GM21619 (cell line): Measurements from ENCODE around the gene GPX6.
A peak's percentile ranks its signal among the peaks of the same experiment; 100 is the strongest.
"Not testable (repeated sequence)": the region's sequence is repeated elsewhere in the genome, so short reads cannot be mapped to it uniquely, and the experiment has no call there.

Experiments used
- ATAC-seq: cut with Tn5 transposase; IDR thresholded peaks from one replicate; pipeline ENCODE4 v1.9.1; 2021; ENCODE audit not compliant: unreplicated experiment

GPX6 gene, protein sequence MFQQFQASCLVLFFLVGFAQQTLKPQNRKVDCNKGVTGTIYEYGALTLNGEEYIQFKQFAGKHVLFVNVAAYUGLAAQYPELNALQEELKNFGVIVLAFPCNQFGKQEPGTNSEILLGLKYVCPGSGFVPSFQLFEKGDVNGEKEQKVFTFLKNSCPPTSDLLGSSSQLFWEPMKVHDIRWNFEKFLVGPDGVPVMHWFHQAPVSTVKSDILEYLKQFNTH

GRCh38 chr6:28515676-28516075 lies at the start of gene GPX6:
Gene GPX6, minus strand, starts transcription at chr6:28515793. Its CDS starts 50 bp downstream, at chr6:28515743.
- ATAC-seq: no peak

- no peak for ATAC-seq
Observed at GRCh38 chr6:28563430-28564095, 48.0 kb upstream of the GPX6 start.

DNA sequence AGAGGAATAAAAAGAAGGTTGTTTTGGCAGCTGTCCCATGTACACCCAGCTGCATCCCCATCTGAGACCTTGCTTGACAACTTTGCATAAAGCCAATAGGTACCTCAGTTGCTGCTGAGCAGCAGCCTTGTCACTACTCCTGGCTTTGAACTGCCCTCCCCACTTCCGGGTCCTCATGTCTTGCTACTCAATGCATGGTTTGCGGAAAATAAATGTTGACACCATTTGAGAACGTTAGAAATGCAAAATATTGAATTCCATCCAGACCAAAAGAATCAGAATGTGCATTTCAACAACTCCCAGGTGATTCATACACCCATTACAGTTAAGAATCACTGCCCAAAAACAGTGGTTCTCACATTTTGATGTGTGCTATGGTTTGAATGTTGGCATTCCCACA lies 43.0 kb upstream of the GPX6 start:
- no peak for ATAC-seq

GRCh38 chr6:28555136-28555535 lies 39.5 kb upstream of the GPX6 start:
- ATAC-seq: no peak

DNA sequence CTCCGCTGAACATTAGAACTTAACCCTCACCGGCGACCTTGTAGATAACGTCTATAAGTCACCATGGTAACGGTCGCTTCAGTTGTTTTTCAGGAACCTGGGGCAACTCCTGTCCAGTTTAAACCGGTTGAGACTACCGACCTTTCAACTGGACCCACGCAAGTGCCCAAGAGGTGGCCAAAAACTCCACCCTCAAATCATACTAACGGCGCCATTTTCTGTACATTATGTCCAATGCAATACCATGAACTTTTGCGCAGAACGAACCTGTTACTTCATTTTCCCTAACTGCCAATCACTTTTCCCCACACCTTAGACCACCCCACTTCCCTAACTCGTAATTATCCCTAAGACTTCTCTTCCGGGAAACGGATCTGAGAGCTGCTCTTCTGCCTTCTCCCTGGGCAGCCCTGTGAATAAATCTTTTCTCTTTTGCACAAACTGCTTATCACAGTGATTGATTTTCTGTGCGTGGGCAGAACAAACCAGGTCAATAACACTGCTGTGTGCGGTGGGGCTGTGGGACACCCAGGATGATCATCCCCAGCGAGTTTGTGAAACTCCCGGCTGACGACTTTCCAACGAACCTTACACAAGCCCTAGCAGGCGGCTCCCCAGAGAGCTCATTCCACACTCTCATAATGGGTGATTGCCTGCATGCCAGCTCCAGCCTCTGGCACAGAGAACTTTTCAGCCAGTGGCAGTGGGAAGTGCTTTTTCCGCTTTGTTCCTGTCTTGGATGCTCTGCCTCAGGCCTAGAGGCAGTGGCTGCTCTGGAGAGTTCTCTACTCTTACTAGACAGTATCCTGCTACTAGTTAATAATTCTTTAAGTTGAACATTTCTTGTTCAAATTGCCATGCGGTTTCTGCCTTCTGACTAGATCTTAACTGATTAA lies 38.6 kb upstream of the GPX6 start:
- ATAC-seq: no peak

GRCh38 chr6:28553384-28553985 lies 37.9 kb upstream of the GPX6 start:
- no peak for ATAC-seq

GRCh38 chr6:28551891-28552666 lies 36.5 kb upstream of the GPX6 start:
- no peak for ATAC-seq

DNA sequence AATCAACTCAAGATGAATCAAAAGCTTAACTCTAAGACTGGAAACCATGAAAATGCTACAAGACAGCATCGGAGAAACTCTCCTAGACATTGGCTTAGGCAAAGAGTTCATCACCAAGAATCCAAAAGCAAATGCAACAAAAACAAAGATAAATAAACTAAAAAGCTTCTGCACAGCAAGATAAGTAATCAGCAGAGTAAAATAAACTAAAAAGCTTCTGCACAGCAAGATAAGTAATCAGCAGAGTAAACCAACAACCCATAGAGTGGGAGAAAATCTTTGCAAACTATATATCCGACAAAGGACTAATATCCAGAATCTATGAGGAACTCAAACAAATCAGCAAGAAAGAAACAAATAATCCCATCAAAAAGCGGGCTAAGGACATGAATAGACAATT lies 31.4 kb upstream of the GPX6 start:
- not testable (repeated sequence) for ATAC-seq

- no peak for ATAC-seq
Observed at GRCh38 chr6:28545955-28546354, 30.4 kb upstream of the GPX6 start.

DNA sequence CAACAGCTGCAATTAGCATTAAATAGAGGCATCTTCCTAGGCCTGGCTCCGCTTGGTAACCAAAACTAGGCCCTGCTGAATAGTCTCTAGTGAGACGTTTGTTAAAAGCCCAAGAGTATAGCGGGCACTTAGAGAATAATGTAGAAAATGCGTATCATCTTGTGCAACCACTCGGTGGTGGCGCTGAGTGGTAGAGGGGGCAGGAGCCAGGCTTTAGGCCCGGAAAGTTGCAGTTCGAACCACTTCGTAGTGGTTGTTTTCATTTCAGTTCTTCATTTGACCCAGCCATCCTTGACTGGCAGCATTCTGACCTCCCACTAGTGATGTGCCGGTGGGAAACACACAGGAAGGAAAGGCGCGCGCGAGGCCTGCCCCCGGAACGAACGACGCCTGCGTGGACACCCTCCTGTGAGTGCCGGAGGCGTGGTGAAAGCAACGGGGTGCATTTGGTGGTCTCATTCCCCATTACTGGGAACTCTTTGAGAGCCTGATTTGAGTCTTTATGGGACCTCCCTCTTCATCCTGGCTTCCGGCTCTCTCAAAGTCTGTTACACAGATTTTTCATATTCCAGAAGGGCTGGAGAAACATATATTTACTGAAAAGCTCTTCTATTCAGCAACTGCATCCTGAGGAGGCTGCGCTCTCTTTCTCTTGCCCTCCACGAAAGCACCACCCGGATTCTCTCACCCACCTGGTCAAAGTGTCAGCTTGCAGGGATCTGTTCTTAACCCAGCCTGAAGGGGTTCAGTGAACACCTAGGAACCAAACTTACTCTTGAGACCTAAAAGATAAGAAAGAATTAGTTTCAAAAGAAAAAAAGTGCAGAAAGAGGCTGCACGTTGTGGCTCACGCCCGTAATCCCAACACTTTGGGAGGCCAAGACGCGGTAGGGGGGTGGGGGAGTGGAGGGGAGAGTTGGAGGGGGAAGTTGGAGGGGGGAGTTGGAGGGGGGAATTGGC lies 28.3 kb upstream of the GPX6 start:
- no peak for ATAC-seq

DNA sequence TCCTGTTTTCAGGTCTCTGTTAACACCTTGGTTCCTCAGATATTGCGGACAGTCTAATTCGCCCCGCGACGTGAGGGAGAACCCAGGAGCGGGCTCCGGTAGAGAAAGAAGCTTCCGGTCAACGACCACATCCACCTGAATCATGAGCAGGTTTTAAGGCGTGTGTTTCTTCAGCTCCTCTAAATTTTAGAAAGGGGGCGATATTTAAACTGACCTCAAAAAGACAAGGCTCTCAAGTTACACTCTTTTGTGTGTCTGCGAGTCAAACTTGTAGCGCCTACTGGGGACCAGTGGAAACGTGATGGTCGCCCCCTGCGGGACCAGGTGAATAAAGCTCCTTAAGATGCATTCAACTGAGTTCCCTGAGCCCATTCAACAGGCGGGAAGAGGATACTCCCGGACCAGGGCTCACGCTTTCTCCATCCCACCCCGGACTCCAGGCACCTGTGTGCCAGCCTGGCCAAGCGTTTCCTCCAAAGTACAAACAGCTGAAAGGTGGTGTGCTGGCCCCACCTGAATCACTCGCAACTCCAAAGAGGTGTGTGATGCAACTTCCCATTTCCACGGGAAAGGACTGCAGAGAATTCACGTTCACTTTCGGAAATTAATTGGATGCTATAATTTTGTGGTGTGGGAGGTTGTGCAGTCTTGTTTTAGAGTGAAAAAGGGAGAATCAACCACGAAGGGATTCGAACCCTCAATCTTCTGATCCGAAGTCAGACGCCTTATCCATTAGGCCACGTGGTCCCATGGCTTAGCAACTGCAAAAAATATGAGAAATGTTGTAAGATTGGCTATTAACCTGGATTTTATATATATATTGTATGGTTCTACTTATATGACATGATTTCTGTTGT lies 27.1 kb upstream of the GPX6 start:
- ATAC-seq: peak; percentile 52

- no peak for ATAC-seq
Observed at GRCh38 chr6:28541996-28542395, 26.4 kb upstream of the GPX6 start.

- no peak for ATAC-seq
Observed at GRCh38 chr6:28537509-28538140, 22.0 kb upstream of the GPX6 start.

DNA sequence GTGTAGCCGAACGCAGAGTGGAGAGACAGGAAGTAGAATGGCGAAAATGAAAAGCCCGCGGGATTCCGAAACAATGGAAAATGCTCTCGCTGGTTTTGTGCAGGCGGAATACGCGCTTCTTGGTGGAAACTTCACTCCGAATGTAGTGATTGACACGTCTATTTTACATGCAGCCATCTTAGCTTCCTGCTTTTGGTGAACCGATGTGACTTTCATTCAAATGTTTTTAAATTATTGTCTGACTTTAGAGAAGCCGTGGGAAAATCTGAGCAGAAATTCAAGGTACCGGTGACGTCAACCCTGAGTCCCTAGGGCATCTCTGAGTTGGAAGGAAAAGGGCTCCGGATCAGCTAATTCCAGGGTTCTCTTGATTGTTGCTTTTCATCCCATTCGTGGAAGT lies 21.5 kb upstream of the GPX6 start:
- no peak for ATAC-seq

- no peak for ATAC-seq
Observed at GRCh38 chr6:28534875-28535274, 19.3 kb upstream of the GPX6 start.

- no peak for ATAC-seq
Observed at GRCh38 chr6:28534306-28534705, 18.7 kb upstream of the GPX6 start.

- ATAC-seq: no peak
Observed at GRCh38 chr6:28531479-28532128, 16.0 kb upstream of the GPX6 start.

GRCh38 chr6:28530777-28531176 lies 15.2 kb upstream of the GPX6 start:
- ATAC-seq: no peak
